ENCODE measurements around the gene COL3A1. TPM values are rescaled to one million over a fixed set of nuclear protein-coding genes. Genes with fewer than 3 reads are reported as not detected.

The COL3A1 gene
- total and polyA plus RNA-seq, 2 of the 8 experiments (the other 6 are each of a cell fraction or from before 2014, with no cell fraction given) = 0.07 to 0.11 TPM

GRCh38 chr2:189060096-189060642 lies 86.0 kb downstream of the COL3A1 start:
- ChIA-PET CTCF (ENCODE audit: partially characterized antibody) (interaction anchor here (1.4 kb wide), 1 partner anchor 352 kb away, joined by 3 read pairs; no protein-coding TSS in a partner anchor), POLR2A (ENCODE audit: partially characterized antibody) (no interaction called here)
- H3K4me1 ChIP-seq (replicated peaks in 1 of 4; ENCODE audit: control insufficient read depth in 3 of 4, insufficient read depth in 4 of 4, low read length in 3 of 4) = no peaks in the 10 kb centered on the region
- H3K9me3 ChIP-seq (ENCODE audit: insufficient read depth in 2 of 2, low read depth in 1 of 2, low read length in 1 of 2) = no peaks in the 10 kb centered on the region
- H3K23ac ChIP-seq (ENCODE audit: insufficient read length) = no peak overlapping the region
- no peaks in the 10 kb centered on the region for H4K20me1 ChIP-seq (replicated peaks in 1 of 2; ENCODE audit: control insufficient read depth in 1 of 2, insufficient read depth in 2 of 2, low read length in 2 of 2)
- H2BK120ac ChIP-seq (replicated peaks; ENCODE audit: low read depth, low read length) = no peak overlapping the region
- H2BK12ac ChIP-seq (ENCODE audit: low read depth, low read length) = no peak overlapping the region
- no peak overlapping the region for H2BK5ac ChIP-seq (ENCODE audit: low read depth, low read length)
- H3K14ac ChIP-seq (ENCODE audit: insufficient read length) = no peak overlapping the region
- H3K4me2 ChIP-seq (ENCODE audit: insufficient read depth in 1 of 2, low read depth in 2 of 2, low read length in 2 of 2) = no peak overlapping the region
- H3K79me1 ChIP-seq (ENCODE audit: low read depth, low read length) = no peaks in the 10 kb centered on the region
- H4K5ac ChIP-seq (ENCODE audit: insufficient read length, low read depth, low read length) = no peak overlapping the region
- H3K56ac ChIP-seq (replicated peaks; ENCODE audit: insufficient read length, low read depth, low read length) = no peak overlapping the region
- H2BK20ac ChIP-seq (ENCODE audit: low read length) = no peak overlapping the region
- no peak overlapping the region for H3K27ac ChIP-seq (ENCODE audit: low read depth, low read length)
- H3K79me2 ChIP-seq (ENCODE audit: control insufficient read depth in 1 of 2, insufficient read depth in 2 of 2, low read length in 2 of 2) = no peaks in the 10 kb centered on the region
- H3K36me3 ChIP-seq (ENCODE audit: control insufficient read depth in 2 of 4, insufficient read depth in 4 of 4, low read length in 3 of 4) = no peaks in the 10 kb centered on the region
- FAIRE-seq = no peak
- H3K9ac ChIP-seq (replicated peaks in 1 of 4; ENCODE audit: extremely low read depth in 1 of 4, low read depth in 3 of 4, low read length in 3 of 4) = no peak overlapping the region
- H4K91ac ChIP-seq (replicated peaks; ENCODE audit: insufficient read length, low read length) = no peak overlapping the region
- H2BK15ac ChIP-seq (ENCODE audit: low read length) = no peak overlapping the region
- no peak for DNase-seq (ENCODE audit: low read depth in 1 of 2, low spot score in 2 of 2)
- no peak overlapping the region for H3K4ac ChIP-seq (replicated peaks; ENCODE audit: insufficient read length, low read depth, low read length)
- H3K18ac ChIP-seq (ENCODE audit: extremely low read depth, low read length) = no peak overlapping the region
- no peak overlapping the region for H2AK5ac ChIP-seq (ENCODE audit: low read depth, low read length)
- H3K4me3 ChIP-seq (ENCODE audit: extremely low read depth in 1 of 4, insufficient read depth in 2 of 4, low read depth in 3 of 4, low read length in 4 of 4) = no peak overlapping the region
- no peaks in the 10 kb centered on the region for H3K23me2 ChIP-seq (ENCODE audit: low read depth, low read length)
- 86% methylated on average over 1 of the region's 1 CpG; no CpG with 5 or more reads in 1 of the 2 experiments for WGBS, 2 experiments (ENCODE audit: extremely low coverage in 1 of 2, insufficient coverage in 1 of 2, insufficient read length in 1 of 2, insufficient replicate concordance in 2 of 2, low coverage in 1 of 2, low lambda C conversion rate in 2 of 2, missing lambda C conversion rate in 1 of 2)
- H4K8ac ChIP-seq (ENCODE audit: extremely low read depth, insufficient read depth, low read length) = no peak overlapping the region
- H2AFZ ChIP-seq (ENCODE audit: low read length) = no peak overlapping the region
- no peaks in the 10 kb centered on the region for H3K27me3 ChIP-seq (replicated peaks in 1 of 4; ENCODE audit: control insufficient read depth in 3 of 4, extremely low read depth in 1 of 4, insufficient read depth in 3 of 4, low read length in 3 of 4)
- TF ChIP-seq RFX5 (IDR thresholded peaks at IDR 0.05; ENCODE audit: borderline replicate concordance, low read depth, low read length) (no peak), KDM1A (IDR thresholded peaks at IDR 0.05; ENCODE audit: borderline replicate concordance, low read length) (no peak), CBX5 (IDR thresholded peaks at IDR 0.05; ENCODE audit: low read depth, low read length) (no peak), NRF1 (IDR thresholded peaks at IDR 0.05; ENCODE audit: low read depth, low read length) (no peak), TAF7 (optimal IDR thresholded peaks at IDR 0.05; ENCODE audit: borderline replicate concordance, low read depth, low read length) (no peak), GABPA (IDR thresholded peaks at IDR 0.05; ENCODE audit: borderline replicate concordance, insufficient read depth, low read length) (no peak), RXRA (IDR thresholded peaks at IDR 0.05; ENCODE audit: insufficient read depth, low read depth, low read length) (no peak), SP4 (IDR thresholded peaks at IDR 0.05; ENCODE audit: low read length) (no peak), HDAC2 (IDR thresholded peaks at IDR 0.05; ENCODE audit: borderline replicate concordance in 1 of 2, low read depth in 2 of 2, low read length in 2 of 2) (no peak), SUZ12 (IDR thresholded peaks at IDR 0.05; ENCODE audit: low read length) (no peak), CEBPB (IDR thresholded peaks at IDR 0.05; ENCODE audit: low read depth, low read length) (no peak), RNF2 (IDR thresholded peaks at IDR 0.05; ENCODE audit: borderline replicate concordance, low read depth, low read length, missing control alignments, poor library complexity, severe bottlenecking) (no peak), ZNF274 (IDR thresholded peaks at IDR 0.05; ENCODE audit: borderline replicate concordance, extremely low read depth, low read length) (no peak)

All from H1 (cell line).